HepG2 (cell line): Measurements from ENCODE around the gene CGB3.

Experiments used
- CTCF ChIP-seq: sonication (generic); formaldehyde crosslinking; IDR thresholded peaks from 2 replicates; pipeline ENCODE4 v1.5.0; 2020; ENCODE audit warnings: mild to moderate bottlenecking, missing genetic modification reagents, moderate library complexity
- HIC2 ChIP-seq: sonication (generic); formaldehyde crosslinking; IDR thresholded peaks from 2 replicates; pipeline ENCODE4 v1.9.0; 2022; ENCODE audit warnings: low read depth, missing genetic modification reagents
- MTA3 ChIP-seq: sonication (generic); formaldehyde crosslinking; IDR thresholded peaks from 2 replicates; pipeline ENCODE4 v1.4.0; 2020; ENCODE audit warnings: missing genetic modification reagents
- POLR2A ChIP-seq, 2 experiments: IDR thresholded peaks; 2 replicates each; pipeline ENCODE4 v1.6.1; 2011; ENCODE audit warnings: low read depth in 2 of 2, low read length in 2 of 2, mild to moderate bottlenecking in 1 of 2, moderate library complexity in 1 of 2; ENCODE audit not compliant: insufficient read depth in 1 of 2
- POLR2AphosphoS5 ChIP-seq: IDR thresholded peaks from 2 replicates; pipeline ENCODE4 v1.6.1; 2012; ENCODE audit warnings: low read depth, low read length
- SOX6 ChIP-seq, 2 experiments: fragments of 450-650 bp in 1 of 2; sonication (generic) in 1 of 2; formaldehyde crosslinking in 1 of 2; IDR thresholded peaks; 2 replicates each; pipeline versions ENCODE4 v1.4.0 to v1.6.1; 2017 to 2020; ENCODE audit warnings: antibody characterized with exemption in 1 of 2, mild to moderate bottlenecking in 1 of 2, missing genetic modification reagents in 1 of 2
- ZKSCAN5 ChIP-seq: sonication (generic); formaldehyde crosslinking; IDR thresholded peaks from 2 replicates; pipeline ENCODE4 v1.5.1; 2020; ENCODE audit warnings: mild to moderate bottlenecking, missing genetic modification reagents
- ZNF296 ChIP-seq: sonication (generic); formaldehyde crosslinking; conservative IDR thresholded peaks from 2 replicates; pipeline ENCODE4 v1.5.0; 2020; ENCODE audit warnings: mild to moderate bottlenecking, missing genetic modification reagents

- TF ChIP-seq ZKSCAN5 (CRISPR knock-in tag): no peak
- no peak for TF ChIP-seq POLR2AphosphoS5
- no peak for TF ChIP-seq CTCF
- TF ChIP-seq ZNF296 (CRISPR knock-in tag): no peak
- TF ChIP-seq MTA3 (CRISPR knock-in tag): no peak
- TF ChIP-seq HIC2 (CRISPR knock-in tag): no peak
- TF ChIP-seq SOX6 (IDR thresholded peaks at IDR 0.05): no peak
- no peak for TF ChIP-seq SOX6 (CRISPR knock-in tag; IDR thresholded peaks at IDR 0.05)
- TF ChIP-seq POLR2A (IDR thresholded peaks at IDR 0.05; ENCODE audit: insufficient read depth in 1 of 2, low read depth in 2 of 2, low read length in 2 of 2): no peak
These were observed 30.1 kb downstream of the CGB3 start for GRCh38 chr19:48994035-48994386.
